HG02973 (cell line): ENCODE measurements around the gene SC5D.

Source experiments
- ATAC-seq: cut with Tn5 transposase; IDR thresholded peaks from one replicate; pipeline ENCODE4 v1.9.1; 2021; ENCODE audit warnings: moderate library complexity; ENCODE audit not compliant: unreplicated experiment

SC5D gene

DNA sequence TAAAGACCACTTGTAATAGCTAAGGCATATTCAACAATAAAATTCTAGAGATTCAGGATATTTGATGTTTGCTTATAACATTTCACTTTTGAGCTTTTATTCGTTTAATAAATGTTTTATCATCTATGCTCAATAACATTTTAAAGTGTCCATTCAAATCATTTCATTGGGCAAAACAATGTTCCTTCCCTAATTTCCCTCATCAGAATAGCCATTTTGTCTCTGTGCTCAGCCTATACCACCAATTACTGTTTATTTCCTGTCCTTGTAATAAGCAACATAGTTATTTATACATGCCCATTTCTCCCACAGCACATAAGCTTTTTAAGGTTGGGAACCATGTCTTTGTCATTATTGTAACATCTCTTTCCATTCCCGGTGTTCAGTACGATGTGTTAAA, 1.3 kb upstream of the SC5D start:
- no peak for ATAC-seq

DNA sequence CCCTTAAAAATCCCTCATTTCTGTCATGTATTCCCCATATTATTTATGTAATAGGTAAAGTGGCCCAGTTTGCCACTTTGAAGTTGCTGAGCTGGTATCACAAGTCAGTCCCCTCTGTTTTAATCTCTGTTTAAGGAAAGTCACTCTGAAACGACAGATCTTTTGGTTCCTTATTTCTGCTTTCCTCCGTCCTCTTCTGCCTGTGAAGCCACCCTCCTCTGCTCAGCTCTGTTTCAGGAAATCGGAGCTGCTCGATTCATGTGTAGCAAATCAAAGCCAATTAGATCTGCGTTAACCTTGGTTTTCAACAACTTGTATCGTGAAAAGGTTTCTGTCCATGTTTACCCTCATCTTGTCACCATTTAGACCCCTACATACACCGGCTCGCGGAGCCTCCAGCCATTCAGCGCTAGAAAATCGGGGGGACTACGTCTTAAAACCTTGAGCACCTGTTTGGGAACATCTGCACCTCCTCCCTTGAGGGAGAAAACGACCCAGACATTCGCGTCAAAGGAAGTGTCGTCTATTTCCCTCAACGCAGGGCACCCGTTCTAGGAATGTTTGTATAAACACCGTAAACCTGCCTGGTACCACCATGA, 576 bp upstream of the SC5D start:
- ATAC-seq: peak; percentile 16

DNA sequence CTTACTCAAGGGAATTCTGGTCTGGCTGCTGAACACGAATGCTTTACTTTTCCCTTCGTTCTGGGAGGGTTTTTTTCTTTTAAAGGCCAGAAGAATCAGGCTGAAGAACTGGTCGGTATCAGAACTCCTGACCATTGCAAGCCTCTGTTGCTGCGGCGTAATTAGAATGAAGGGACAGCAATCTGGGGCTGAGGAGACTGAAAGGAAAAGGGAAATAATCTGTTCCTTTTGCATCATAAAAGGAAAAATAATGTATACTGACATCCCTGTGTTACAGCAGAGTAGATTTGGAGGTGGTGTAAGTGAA, 670 bp downstream of the SC5D start:
- peak; percentile 1 for ATAC-seq

DNA sequence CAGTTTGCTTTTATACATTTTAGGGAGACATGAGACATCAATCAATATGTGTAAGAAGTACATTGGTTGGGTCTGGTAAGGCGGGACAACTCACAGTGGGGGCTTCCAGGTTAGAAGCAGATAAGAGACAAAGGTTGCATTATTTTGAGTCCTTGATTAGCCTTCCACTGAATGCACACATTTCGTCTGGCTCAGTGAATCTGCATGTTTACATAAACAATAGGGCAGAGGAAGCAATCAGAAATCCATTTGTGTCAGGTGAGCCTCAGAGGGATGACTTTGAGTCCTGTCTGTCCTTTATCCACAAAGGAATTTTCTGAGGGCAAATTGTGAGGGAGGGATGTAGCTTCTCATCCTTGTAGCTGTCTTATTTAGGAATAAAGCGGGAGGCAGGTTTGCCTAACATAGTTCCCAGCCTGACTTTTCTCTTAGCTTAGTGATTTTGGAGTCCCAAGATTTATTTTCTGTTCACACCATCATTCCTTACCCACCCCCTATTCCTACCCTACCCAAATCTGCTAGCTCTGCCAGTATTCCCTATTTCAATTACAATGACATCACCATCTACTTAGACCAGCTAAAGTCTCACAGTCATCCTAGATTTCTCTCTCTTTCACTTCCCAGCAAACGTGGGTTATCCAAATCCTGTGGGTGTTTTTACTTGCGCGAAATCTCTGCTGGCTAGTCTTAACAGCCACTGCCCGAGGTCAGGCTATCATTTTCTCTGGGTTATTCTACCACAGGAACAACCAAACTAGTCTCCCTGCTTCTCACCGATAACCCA, 2.9 kb downstream of the SC5D start:
- no peak for ATAC-seq

DNA sequence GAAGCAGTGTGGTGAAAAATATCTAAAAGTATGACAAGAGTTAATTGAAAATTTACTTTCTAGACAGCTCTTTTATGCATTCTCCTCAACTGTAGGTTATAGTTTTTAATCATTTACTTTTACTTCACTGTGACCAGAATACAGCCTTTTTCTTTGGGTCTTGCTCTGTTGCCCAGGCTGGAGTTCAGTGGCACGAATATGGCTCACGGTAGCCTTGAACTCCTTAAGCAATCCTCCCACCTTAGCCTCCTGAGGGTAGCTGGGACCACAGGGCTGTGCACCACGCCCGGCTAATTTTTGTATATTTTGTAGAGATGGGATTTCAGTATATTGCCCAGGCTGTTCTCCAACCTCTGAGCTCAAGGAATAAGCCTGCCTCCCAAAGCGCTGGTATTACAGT, 5.3 kb downstream of the SC5D start:
- no peak for ATAC-seq

DNA sequence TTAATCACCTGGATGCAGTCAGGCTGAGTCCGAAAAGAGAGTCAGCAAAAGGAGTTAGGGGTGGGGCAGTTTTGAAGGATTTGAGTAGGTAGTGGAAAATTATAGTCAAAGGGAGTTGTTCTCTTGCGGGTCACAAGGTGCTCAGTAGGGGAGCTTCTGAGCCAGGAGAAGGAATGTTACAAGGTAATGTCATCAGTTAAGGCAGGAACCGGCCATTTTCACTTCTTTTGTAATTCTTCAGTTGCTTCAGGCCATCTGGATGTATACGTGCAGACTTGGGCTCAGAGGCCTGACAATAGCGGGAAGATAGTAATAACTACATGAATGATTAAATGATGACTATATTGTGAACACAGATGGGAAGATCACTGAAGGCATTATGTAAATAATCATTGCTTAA, 6.2 kb downstream of the SC5D start:
- ATAC-seq: no peak

DNA sequence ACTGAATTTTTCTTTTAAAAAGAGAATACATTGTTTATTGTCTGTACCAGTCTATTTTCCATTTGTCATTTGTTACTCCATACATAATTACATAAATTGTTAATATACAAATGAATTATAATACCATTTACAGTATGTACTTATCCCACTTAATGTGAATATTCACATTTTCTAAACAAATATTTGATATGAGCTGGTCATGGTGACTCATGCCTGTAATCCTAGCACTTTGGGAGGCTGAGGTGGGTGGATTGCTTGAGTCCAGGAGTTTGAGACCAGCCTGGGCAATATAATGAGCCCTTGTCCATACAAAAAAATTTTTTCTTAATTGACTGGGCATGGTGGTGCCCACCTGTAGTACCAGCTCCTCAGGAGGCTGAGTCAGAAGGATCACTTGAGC, 6.8 kb downstream of the SC5D start:
- no peak for ATAC-seq

DNA sequence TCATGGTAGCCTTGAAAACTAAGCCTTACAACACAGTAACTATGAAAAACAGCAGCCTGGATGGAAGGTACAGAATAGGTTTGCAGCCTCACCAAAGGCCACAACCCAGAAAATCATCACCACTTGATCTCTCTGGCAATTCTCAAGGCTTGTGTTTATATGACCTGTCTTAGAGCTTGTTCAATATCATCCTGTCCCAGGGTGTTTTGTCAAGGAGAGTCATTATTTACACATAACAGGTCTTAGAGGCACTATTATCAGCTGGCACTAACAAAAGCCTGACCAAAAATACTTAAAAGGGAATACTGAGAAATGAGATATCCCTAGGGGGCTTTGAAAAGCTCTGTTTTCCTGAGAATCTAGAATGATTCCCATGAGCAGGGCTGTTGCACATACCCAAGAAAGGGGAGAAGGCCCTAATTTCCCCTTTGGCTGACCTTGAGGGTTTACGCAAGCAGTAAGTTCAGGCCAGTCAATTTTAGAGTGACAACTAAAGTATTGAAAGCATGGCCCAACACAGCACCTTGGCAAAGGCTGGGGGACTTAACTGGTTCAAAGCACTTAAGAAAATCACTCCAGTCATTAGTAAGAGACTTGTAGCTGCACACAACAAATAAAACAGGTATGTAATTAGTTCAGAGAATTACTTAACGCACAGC, 7.9 kb downstream of the SC5D start:
- no peak for ATAC-seq

DNA sequence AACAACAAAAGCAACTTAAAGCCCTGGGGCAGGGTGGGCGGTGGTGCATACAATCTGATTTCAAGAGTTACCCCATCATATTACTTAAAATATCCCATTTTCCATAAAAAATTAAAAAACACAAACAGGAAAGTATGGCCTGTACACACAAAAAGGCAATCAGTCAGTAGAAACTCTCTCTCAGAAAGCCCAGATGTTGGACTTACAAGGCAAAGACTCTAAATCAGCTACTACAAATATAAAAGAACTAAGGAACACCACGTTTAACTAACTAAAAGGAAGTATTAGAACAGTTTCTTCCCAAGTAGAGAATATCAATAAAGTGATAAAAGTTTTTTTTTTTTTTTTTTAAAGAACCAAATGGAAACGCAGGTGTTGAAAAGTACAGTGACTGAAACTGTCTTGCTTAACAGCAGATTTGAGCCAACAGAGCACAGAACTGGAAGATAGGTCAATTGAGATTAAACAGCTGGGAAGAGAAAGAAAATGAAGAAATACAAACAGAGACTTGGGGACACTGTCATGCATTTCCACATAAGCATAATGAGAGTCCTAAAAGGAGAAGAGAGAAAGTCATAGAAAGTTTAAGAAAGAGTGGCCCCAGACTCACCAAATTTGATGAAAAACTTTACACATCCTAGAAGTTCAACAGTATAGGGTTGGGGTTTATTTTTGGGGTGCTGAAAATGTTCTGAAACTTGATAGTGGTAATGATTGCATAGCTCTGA, 8.6 kb downstream of the SC5D start:
- no peak for ATAC-seq

DNA sequence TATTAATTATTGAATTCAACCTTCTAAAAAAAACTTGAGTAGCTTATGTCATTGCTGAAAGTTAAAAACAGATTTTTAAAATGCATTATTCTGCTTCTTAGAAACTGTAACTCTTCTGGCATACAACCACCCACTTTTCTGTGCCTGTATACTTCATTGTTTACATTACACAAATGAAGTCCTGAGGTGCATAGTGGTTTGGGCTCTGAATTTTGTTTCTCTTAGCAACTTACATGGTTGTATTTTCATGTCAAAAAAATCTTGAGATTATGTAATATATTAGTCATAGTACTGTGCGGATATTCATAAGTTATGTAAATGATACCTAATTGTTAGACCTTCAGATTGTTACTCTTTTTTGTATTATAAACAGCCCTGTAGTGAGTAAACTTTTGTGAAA, 12.2 kb downstream of the SC5D start:
- no peak for ATAC-seq

DNA sequence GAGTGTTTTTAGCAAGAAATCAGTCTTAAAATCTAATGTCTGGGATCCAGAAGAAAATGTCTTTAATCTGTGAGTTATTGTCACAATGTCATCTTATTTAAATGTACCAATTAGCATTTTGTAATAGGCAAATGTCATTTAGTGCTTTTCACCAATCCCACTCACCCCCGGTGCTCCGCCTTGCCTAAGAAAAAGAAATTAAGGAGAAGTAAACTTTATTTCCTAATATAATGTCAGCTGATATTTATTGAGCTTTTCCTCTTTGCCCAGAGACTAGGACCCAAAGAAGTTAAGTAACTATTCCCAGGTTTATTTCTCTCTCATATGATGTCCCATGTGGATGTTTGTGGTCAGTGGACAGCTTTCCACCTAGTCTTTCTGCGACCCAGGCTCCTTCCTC, 16.2 kb downstream of the SC5D start:
- ATAC-seq: no peak

DNA sequence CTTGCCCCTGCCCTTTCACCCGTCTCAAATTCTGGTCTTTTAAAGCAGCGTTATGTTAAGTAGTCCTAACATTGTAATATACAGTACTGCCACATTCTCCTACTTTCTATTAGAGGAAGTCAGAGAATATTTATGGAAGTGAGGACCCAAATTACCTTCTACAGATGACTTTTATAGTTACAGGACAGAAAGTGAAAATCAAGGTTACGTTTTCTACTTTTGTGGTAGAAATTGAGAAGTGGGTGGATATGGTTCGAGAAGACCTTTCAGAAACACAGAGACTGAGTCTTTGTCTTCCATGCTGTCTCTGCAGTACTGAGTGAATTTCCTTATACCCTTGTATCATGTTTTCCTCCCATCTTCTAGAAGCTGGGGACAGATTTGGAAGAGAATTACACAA, 17.1 kb downstream of the SC5D start:
- peak; percentile 86 for ATAC-seq

DNA sequence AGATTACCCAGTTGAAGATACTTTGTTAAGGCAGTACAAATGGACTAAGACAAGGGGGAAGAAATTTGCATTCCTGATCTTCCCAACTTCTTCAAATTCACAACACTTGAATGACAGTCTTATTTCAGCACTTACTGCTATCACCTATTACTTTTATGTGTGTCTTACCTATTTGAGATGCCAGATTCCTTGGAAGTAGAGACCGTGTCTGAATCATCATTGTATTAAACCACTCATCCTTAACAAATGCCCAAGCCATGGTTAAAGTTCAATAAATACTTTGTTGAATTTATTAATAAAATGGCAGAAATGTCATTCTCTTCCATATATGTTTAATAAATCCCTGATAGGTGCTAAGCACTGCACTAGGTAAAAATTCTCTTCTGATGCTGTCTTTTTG, 18.3 kb downstream of the SC5D start:
- no peak for ATAC-seq

DNA sequence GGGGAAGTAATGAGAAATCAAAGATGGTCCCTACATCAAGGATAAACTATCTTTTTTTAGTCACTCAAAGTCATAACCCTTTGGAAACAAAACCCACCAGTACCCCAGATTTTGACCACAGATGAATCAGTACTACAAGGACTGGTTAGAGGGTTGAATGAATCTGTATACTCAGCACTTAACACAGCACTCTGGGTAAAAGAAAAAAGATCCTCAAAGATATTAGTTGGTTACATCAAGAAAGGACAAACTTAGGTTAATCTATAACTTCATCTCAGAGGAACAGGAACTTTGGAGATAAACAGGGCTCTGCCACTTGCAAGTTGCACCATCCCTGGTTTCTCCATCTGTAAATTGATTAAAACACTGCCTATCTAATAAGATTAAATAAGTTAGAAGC, 18.8 kb downstream of the SC5D start:
- no peak for ATAC-seq

DNA sequence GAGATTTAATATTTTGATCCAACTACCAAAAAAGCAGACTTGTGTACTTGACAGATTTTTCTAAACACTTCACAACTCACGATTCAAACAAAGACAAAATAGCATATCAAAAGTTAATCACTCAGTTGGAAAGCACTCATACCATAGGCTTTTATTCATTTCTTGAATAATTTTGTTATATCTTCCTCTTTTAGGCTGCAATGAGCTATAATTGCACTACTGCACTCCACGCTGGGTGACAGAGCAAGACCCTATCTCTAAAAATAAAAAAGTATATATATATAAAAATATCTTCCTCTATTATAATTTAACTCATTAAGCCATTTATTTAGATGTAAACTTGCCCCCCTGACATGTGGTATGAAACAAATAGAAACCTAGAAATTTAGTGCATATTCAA, 19.9 kb downstream of the SC5D start:
- ATAC-seq: no peak

DNA sequence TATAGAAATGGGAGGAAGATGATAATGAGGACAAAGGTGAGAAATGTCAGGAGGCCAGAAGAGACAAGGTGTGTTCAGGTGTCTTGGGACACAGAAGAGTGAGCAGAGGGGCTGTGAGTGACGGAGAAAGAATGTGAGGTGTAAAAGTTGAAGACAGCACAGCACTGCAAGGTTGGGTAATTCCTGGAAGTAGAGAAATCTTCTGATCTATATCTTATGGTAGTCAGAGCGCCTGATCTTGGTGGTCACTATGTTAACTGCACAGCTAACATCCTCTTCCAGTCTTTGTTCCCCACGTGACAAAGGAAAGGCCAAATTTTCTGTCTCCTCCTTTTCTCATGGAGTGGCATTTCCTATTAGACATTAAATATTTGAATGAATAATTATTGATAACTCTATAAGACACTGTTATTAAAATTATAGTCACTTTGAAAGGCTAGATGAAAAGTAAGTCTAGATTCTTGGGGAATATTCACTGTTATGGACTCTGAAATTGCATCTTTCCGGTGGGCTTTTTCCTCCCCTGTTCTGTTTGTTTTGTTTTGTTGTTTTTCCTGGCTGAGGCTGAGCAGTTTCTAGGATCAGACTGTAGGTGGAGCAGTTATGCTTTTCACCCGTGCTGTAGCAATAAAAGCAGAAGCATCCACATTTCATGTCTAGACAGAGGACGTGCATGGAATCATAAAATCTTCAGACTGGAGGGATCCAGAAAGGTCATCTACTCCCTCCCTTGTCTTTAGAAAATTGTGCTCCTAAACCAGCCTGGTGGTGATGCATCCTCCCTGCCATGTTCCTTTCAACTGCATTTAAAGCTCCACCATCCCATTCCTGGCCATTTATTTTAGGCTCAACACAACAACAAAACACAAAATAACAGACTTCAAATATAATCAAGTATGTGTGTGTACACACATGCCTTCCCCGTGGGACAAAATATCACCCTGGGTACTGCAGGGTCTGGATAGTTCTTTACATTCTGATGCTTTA, 26.6 kb downstream of the SC5D start:
- no peak for ATAC-seq

DNA sequence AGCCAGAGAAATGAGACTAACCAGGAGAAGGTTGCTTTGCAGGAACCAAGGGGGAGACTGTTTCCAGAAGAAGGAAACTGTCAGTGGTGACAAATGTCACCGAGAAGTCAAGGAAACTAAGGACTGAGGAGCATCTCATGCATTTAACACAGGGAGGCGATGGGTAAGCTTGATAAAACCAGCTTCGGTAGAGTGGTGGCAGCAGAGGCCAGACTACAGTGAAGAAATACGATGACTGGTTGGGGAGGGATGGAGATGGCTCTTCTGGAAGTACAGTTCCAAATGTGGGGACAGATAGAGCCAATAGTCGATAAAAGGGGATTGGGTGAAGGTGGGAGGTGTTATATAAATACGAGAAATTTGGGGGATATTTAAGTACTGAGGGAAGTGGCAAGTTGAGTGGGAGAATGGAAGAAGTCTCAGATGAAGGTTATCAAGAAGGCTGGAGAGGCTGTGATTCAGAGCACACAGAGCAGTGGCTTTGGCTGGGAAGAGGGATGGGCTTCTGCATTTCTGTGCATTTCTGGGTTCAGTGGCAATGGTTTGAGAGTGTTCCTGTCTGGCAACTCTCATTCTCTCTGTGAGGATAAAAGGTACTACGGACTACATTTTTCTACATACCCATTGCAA, 29.2 kb downstream of the SC5D start:
- ATAC-seq: peak; percentile 62

DNA sequence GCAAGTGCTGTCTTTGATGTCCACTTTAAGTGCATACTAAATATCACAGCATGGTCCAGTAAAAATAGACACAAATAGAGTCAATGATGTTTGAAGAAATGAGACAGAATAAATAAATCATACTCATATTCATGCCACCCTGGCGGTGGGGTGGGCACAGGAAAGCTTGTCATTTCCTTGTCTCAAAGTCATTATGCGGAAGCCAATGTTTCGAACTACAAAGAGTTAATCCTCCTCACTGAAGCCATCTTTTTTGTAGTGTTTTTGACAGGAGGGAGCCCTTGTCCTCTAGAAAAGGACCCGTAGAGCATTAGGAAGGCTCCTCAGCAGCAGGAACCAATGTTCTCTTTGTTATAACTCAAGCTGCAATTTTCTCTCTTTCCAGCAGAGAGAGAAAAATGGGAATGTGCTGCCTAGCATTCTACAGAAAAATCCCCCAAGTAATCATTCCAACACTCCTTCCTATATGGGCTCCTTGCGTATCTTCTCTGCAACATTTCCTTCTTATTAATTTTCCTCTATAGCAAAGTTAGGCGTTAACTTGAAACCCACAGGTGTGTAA, 30.6 kb downstream of the SC5D start:
- ATAC-seq: no peak

DNA sequence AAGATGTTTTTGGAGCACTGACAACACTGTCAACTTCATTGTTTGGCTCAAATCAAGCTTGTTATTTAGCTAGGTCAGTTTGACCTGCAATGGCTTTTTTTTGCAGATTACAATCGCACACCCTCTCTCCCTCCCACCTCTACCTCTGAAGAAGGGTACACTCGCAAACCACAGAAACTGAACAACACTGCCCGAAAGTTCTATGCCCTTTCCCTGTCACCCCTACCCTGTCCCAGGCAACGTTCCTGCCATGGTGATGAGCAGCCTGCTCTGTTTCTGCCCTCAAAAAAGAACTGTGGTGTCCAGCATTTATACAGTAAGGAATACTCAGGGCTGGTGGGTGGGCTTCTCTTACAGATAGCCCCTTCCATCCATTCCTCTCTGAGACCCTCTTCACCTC, 33.7 kb downstream of the SC5D start:
- ATAC-seq: no peak

DNA sequence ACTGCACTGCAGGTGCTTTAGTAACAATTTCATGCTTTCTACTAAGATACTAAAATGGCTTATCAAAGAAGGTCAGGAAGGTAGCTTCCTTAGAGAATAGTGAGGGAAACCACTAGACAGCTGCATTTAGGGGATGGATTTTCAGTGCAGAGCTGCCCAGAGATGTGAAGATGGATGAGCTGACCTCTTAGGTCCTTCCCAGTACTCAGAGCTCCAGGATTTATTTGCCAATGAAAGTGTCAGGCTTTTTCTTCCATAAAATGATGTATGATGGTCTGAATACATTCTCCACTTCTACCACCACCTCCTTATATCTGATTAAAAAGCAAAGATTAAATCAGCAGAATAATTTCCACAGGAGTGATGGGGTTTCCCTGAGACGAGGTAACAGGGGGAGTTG, 35.0 kb downstream of the SC5D start:
- ATAC-seq: no peak
